ENCODE measurements around the gene PTPRK. TPM values are rescaled to one million over a fixed set of nuclear protein-coding genes. Genes with fewer than 3 reads are reported as not detected.
"Not testable (repeated sequence)": the region's sequence is repeated elsewhere in the genome, so short reads cannot be mapped to it uniquely, and the experiment has no call there.

Gene PTPRK
- polyA plus RNA-seq, 3 donors, result 52.1 to 55.4 (median 54.4) TPM

- no peak for DNase-seq (ENCODE audit: extremely low read depth in 1 of 11, low read depth in 9 of 11, low spot score in 4 of 11)
These were observed 21.2 kb downstream of the PTPRK start for GRCh38 chr6:128499079-128499731.

GRCh38 chr6:128498234-128498633 is 22.2 kb downstream of the PTPRK start:
- DNase-seq (ENCODE audit: extremely low read depth in 1 of 11, low read depth in 9 of 11, low spot score in 4 of 11), result no peak

GRCh38 chr6:128495536-128496333 is 24.7 kb downstream of the PTPRK start:
- no peak for DNase-seq (ENCODE audit: extremely low read depth in 1 of 11, low read depth in 9 of 11, low spot score in 4 of 11)

GRCh38 chr6:128494440-128494839 is 26.0 kb downstream of the PTPRK start:
- no peak for DNase-seq (ENCODE audit: extremely low read depth in 1 of 11, low read depth in 9 of 11, low spot score in 4 of 11)

GRCh38 chr6:128493877-128494276 is 26.5 kb downstream of the PTPRK start:
- no peak for DNase-seq (ENCODE audit: extremely low read depth in 1 of 11, low read depth in 9 of 11, low spot score in 4 of 11)

- DNase-seq (ENCODE audit: extremely low read depth in 1 of 11, low read depth in 9 of 11, low spot score in 4 of 11), result no peak
These were observed 28.0 kb downstream of the PTPRK start for GRCh38 chr6:128492386-128492785.

GRCh38 chr6:128491610-128492206 is 28.7 kb downstream of the PTPRK start:
- no peak for DNase-seq (ENCODE audit: extremely low read depth in 1 of 11, low read depth in 9 of 11, low spot score in 4 of 11)

GRCh38 chr6:128491100-128491581 is 29.3 kb downstream of the PTPRK start:
- DNase-seq (ENCODE audit: extremely low read depth in 1 of 11, low read depth in 9 of 11, low spot score in 4 of 11), result no peak

GRCh38 chr6:128487746-128488145 is 32.7 kb downstream of the PTPRK start:
- no peak for DNase-seq (ENCODE audit: extremely low read depth in 1 of 11, low read depth in 9 of 11, low spot score in 4 of 11)

GRCh38 chr6:128487055-128487454 is 33.3 kb downstream of the PTPRK start:
- DNase-seq (ENCODE audit: extremely low read depth in 1 of 11, low read depth in 9 of 11, low spot score in 4 of 11), result no peak

GRCh38 chr6:128486580-128486979 is 33.8 kb downstream of the PTPRK start:
- DNase-seq (ENCODE audit: extremely low read depth in 1 of 11, low read depth in 9 of 11, low spot score in 4 of 11), result not testable (repeated sequence)

- DNase-seq (ENCODE audit: extremely low read depth in 1 of 11, low read depth in 9 of 11, low spot score in 4 of 11), result no peak
These were observed 36.8 kb downstream of the PTPRK start for GRCh38 chr6:128483472-128484135.

GRCh38 chr6:128482642-128483041 is 37.8 kb downstream of the PTPRK start:
- DNase-seq (ENCODE audit: extremely low read depth in 1 of 11, low read depth in 9 of 11, low spot score in 4 of 11), result no peak

- no peak for DNase-seq (ENCODE audit: extremely low read depth in 1 of 11, low read depth in 9 of 11, low spot score in 4 of 11)
These were observed 40.4 kb downstream of the PTPRK start for GRCh38 chr6:128479991-128480390.

GRCh38 chr6:128479048-128479666 is 41.2 kb downstream of the PTPRK start:
- no peak for DNase-seq (ENCODE audit: extremely low read depth in 1 of 11, low read depth in 9 of 11, low spot score in 4 of 11)

- no peak for DNase-seq (ENCODE audit: extremely low read depth in 1 of 11, low read depth in 9 of 11, low spot score in 4 of 11)
These were observed 42.0 kb downstream of the PTPRK start for GRCh38 chr6:128478230-128479047.

- DNase-seq (ENCODE audit: extremely low read depth in 1 of 11, low read depth in 9 of 11, low spot score in 4 of 11), result no peak
These were observed 45.5 kb downstream of the PTPRK start for GRCh38 chr6:128474933-128475332.

GRCh38 chr6:128474481-128474880 is 45.9 kb downstream of the PTPRK start:
- DNase-seq (ENCODE audit: extremely low read depth in 1 of 11, low read depth in 9 of 11, low spot score in 4 of 11), result no peak
